PC-3 (cell line): ENCODE data around the gene QPCT.

ENCODE experiments used
- CTCF ChIP-seq: fragments of 300-600 bp; sonication (generic); conservative IDR thresholded peaks from 2 replicates; pipeline ENCODE4 v1.5.1; 2017; ENCODE audit warnings: antibody characterized with exemption, low read depth, mild to moderate bottlenecking, low read length
- EZH2 ChIP-seq: fragments of 300-600 bp; sonication (generic); IDR thresholded peaks from one replicate; pipeline ENCODE4 v1.6.1; 2017; ENCODE audit warnings: antibody characterized with exemption, mild to moderate bottlenecking, low read length; ENCODE audit not compliant: unreplicated experiment

- TF ChIP-seq CTCF (no peak), EZH2 (no peak)
Observed at GRCh38 chr2:37321029-37321682, 23.3 kb upstream of the QPCT start.
